ENCODE results near the gene RAD51. TPM values are rescaled to one million over a fixed set of nuclear protein-coding genes. Genes with fewer than 3 reads are reported as not detected.

RAD51 gene
- polyA plus RNA-seq, 1 donor from 2014 or later: 0.22 TPM

- Histone ChIP-seq H4K20me1 (ENCODE audit: insufficient read depth) (no peaks in the 10 kb centered on the region), H3K4me3 (ENCODE audit: low read length) (no peak overlapping the region), H3K27me3 (ENCODE audit: insufficient read depth, low read depth, low read length) (no peaks in the 10 kb centered on the region), H3K27ac (ENCODE audit: low read length) (no peak overlapping the region), H3K4me2 (ENCODE audit: low read length) (no peak overlapping the region), H3K9me3 (ENCODE audit: low read length) (no peaks in the 10 kb centered on the region), H3K9me2 (ENCODE audit: insufficient read depth, low read length) (no peaks in the 10 kb centered on the region), H3K79me2 (replicated peaks; ENCODE audit: insufficient read depth, low read length) (peaks cover 4% of the 10 kb centered on the region), H3K9ac (ENCODE audit: low read length) (no peak overlapping the region), H2AFZ (ENCODE audit: low read depth, low read length) (no peak overlapping the region), H3F3A (ENCODE audit: insufficient read depth, low read length, poor library complexity, severe bottlenecking) (peaks cover 6% of the 10 kb centered on the region), H3K36me3 (ENCODE audit: insufficient read depth, low read length) (no peaks in the 10 kb centered on the region)
- TF ChIP-seq EZH2 (IDR thresholded peaks at IDR 0.05; ENCODE audit: borderline replicate concordance, insufficient read depth, low read length, poor library complexity, severe bottlenecking): no peak
Observed at GRCh38 chr15:40691737-40692136, 3.2 kb upstream of the RAD51 start.

- H3K27me3 ChIP-seq (ENCODE audit: insufficient read depth, low read depth, low read length): no peaks in the 10 kb centered on the region
- peak overlapping the region; percentile 81 for H3K9ac ChIP-seq (ENCODE audit: low read length)
- no peaks in the 10 kb centered on the region for H3K9me3 ChIP-seq (ENCODE audit: low read length)
- peak overlapping the region; percentile 77 for H3K27ac ChIP-seq (ENCODE audit: low read length)
- no peak for TF ChIP-seq TAF1 (IDR thresholded peaks at IDR 0.05; ENCODE audit: low read depth)
- no peak for TF ChIP-seq RAD21 (conservative IDR thresholded peaks at IDR 0.05)
- peak; percentile 20 for TF ChIP-seq SMC3 (conservative IDR thresholded peaks at IDR 0.05; ENCODE audit: poor library complexity)
- TF ChIP-seq REST (IDR thresholded peaks at IDR 0.05; ENCODE audit: borderline replicate concordance): no peak
- no peak for TF ChIP-seq MXI1 (conservative IDR thresholded peaks at IDR 0.05; ENCODE audit: poor library complexity, severe bottlenecking)
- H3K36me3 ChIP-seq (ENCODE audit: insufficient read depth, low read length): no peaks in the 10 kb centered on the region
- H3F3A ChIP-seq (ENCODE audit: insufficient read depth, low read length, poor library complexity, severe bottlenecking): peaks cover 6% of the 10 kb centered on the region
- no peaks in the 10 kb centered on the region for H3K9me2 ChIP-seq (ENCODE audit: insufficient read depth, low read length)
- no peaks in the 10 kb centered on the region for H4K20me1 ChIP-seq (ENCODE audit: insufficient read depth)
- peaks cover 4% of the 10 kb centered on the region for H3K79me2 ChIP-seq (replicated peaks; ENCODE audit: insufficient read depth, low read length)
- H3K4me3 ChIP-seq (ENCODE audit: low read length): peak overlapping the region; percentile 87
- H3K4me2 ChIP-seq (ENCODE audit: low read length): peak overlapping the region; percentile 89
- H2AFZ ChIP-seq (ENCODE audit: low read depth, low read length): peak overlapping the region; percentile 76
Observed at GRCh38 chr15:40693904-40694687, 878 bp upstream of the RAD51 start.

- Histone ChIP-seq H3K27me3 (ENCODE audit: insufficient read depth, low read depth, low read length) (no peaks in the 10 kb centered on the region), H3K9ac (ENCODE audit: low read length) (no peak overlapping the region), H3K9me2 (ENCODE audit: insufficient read depth, low read length) (no peaks in the 10 kb centered on the region), H3F3A (ENCODE audit: insufficient read depth, low read length, poor library complexity, severe bottlenecking) (peaks cover 6% of the 10 kb centered on the region), H2AFZ (ENCODE audit: low read depth, low read length) (no peak overlapping the region), H3K4me3 (ENCODE audit: low read length) (peak overlapping the region; percentile 87), H4K20me1 (ENCODE audit: insufficient read depth) (no peaks in the 10 kb centered on the region), H3K27ac (ENCODE audit: low read length) (no peak overlapping the region), H3K36me3 (ENCODE audit: insufficient read depth, low read length) (no peaks in the 10 kb centered on the region), H3K79me2 (replicated peaks; ENCODE audit: insufficient read depth, low read length) (peaks cover 4% of the 10 kb centered on the region), H3K4me2 (ENCODE audit: low read length) (peak overlapping the region; percentile 13), H3K9me3 (ENCODE audit: low read length) (no peaks in the 10 kb centered on the region)
- TF ChIP-seq REST (IDR thresholded peaks at IDR 0.05; ENCODE audit: borderline replicate concordance) (no peak), POLR2AphosphoS5 (IDR thresholded peaks at IDR 0.05) (no peak), MXI1 (conservative IDR thresholded peaks at IDR 0.05; ENCODE audit: poor library complexity, severe bottlenecking) (no peak), TAF1 (IDR thresholded peaks at IDR 0.05; ENCODE audit: low read depth) (no peak), EP300 (conservative IDR thresholded peaks at IDR 0.05; ENCODE audit: poor library complexity, severe bottlenecking) (no peak), EZH2 (IDR thresholded peaks at IDR 0.05; ENCODE audit: borderline replicate concordance, insufficient read depth, low read length, poor library complexity, severe bottlenecking) (no peak), CTCF (IDR thresholded peaks at IDR 0.05; ENCODE audit: poor library complexity, severe bottlenecking) (no peak), RAD21 (conservative IDR thresholded peaks at IDR 0.05) (no peak), SMC3 (conservative IDR thresholded peaks at IDR 0.05; ENCODE audit: poor library complexity) (no peak)
Observed at GRCh38 chr15:40695469-40695890, 506 bp downstream of the RAD51 start.

Data from neural cell (in vitro differentiated cells).